Liver (tissue), 9 donors: ENCODE data around the gene SUB1. TPM values are rescaled to one million over a fixed set of nuclear protein-coding genes. Genes with fewer than 3 reads are reported as not detected.
"Not testable (repeated sequence)": the region's sequence is repeated elsewhere in the genome, so short reads cannot be mapped to it uniquely, and the experiment has no call there.

Source experiments
- DNase-seq: peaks from one replicate; pipeline ENCODE4 v3.0.0-alpha.2; 2017; ENCODE audit warnings: low spot score
- H3K27ac ChIP-seq, 2 donors: one replicate each; pipeline ENCODE4 v1.7.0; 2013; ENCODE audit warnings: inconsistent platforms in 2 of 2, low read length in 2 of 2, control low read depth in 1 of 2, low read depth in 1 of 2, mild to moderate bottlenecking in 1 of 2
- H3K27me3 ChIP-seq, 4 donors: one replicate each; pipeline versions ENCODE4 v1.6.1 to v1.7.0; 2013; ENCODE audit warnings: low read length in 3 of 4, inconsistent platforms in 1 of 4, mild to moderate bottlenecking in 1 of 4, moderate library complexity in 1 of 4; ENCODE audit not compliant: control insufficient read depth in 4 of 4, insufficient read depth in 4 of 4
- H3K36me3 ChIP-seq, 4 donors: one replicate each; pipeline versions ENCODE4 v1.6.1 to v1.7.0; 2013; ENCODE audit warnings: low read length in 3 of 4, mild to moderate bottlenecking in 3 of 4, low read depth in 1 of 4, moderate library complexity in 1 of 4; ENCODE audit not compliant: control insufficient read depth in 4 of 4, insufficient read depth in 3 of 4
- H3K4me1 ChIP-seq, 4 donors: one replicate each; pipeline versions ENCODE4 v1.6.1 to v1.7.0; 2013; ENCODE audit warnings: low read length in 3 of 4, mild to moderate bottlenecking in 3 of 4, moderate library complexity in 1 of 4; ENCODE audit not compliant: control insufficient read depth in 4 of 4, insufficient read depth in 4 of 4
- H3K4me3 ChIP-seq, 3 donors: one replicate each; pipeline versions ENCODE4 v1.6.1 to v1.7.0; 2013; ENCODE audit warnings: low read length in 3 of 3, control low read depth in 1 of 3, low read depth in 1 of 3, mild to moderate bottlenecking in 1 of 3
- H3K9ac ChIP-seq, 2 donors: one replicate each; pipeline ENCODE4 v1.7.0; 2013; ENCODE audit warnings: low read length in 2 of 2, mild to moderate bottlenecking in 2 of 2, moderate library complexity in 2 of 2, control low read depth in 1 of 2, low read depth in 1 of 2
- H3K9me3 ChIP-seq, 4 donors: one replicate each; pipeline versions ENCODE4 v1.6.1 to v1.7.0; 2013; ENCODE audit warnings: low read length in 3 of 4; ENCODE audit not compliant: control insufficient read depth in 4 of 4
- EGR1 ChIP-seq, 2 donors: IDR thresholded peaks; 2 replicates each; pipeline ENCODE4 v1.6.1; 2016 to 2018; ENCODE audit warnings: antibody characterized with exemption in 2 of 2, low read depth in 2 of 2
- FOXA2 ChIP-seq: IDR thresholded peaks from 2 replicates; pipeline ENCODE4 v1.6.1; 2016; ENCODE audit warnings: antibody characterized with exemption
- GABPA ChIP-seq, 2 donors: IDR thresholded peaks in 1 of 2; conservative IDR thresholded peaks in 1 of 2; 2 replicates each; pipeline ENCODE4 v1.6.1; 2016; ENCODE audit warnings: antibody characterized with exemption in 2 of 2, mild to moderate bottlenecking in 1 of 2, moderate library complexity in 1 of 2
- HNF4G ChIP-seq: IDR thresholded peaks from 2 replicates; pipeline ENCODE4 v1.6.1; 2016; ENCODE audit warnings: antibody characterized with exemption
- JUND ChIP-seq, 2 donors: IDR thresholded peaks; 2 replicates each; pipeline ENCODE4 v1.6.1; 2016; ENCODE audit warnings: antibody characterized with exemption in 2 of 2
- RAD21 ChIP-seq, 2 donors: IDR thresholded peaks; 2 replicates each; pipeline ENCODE4 v1.6.1; 2016; ENCODE audit warnings: antibody characterized with exemption in 2 of 2, mild to moderate bottlenecking in 2 of 2
- RXRA ChIP-seq, 2 donors: IDR thresholded peaks; 2 replicates each; pipeline ENCODE4 v1.6.1; 2017 to 2018; ENCODE audit warnings: antibody characterized with exemption in 2 of 2, mild to moderate bottlenecking in 1 of 2
- WGBS: extraction: QIAGEN DNeasy Blood & Tissue Kit; methylation state at CpG from one replicate; pipeline ENCODE4 v1.1.7; 2013; 5-methylcytosine and 5-hydroxymethylcytosine counted together
- polyA plus RNA-seq, 2 donors: library from polyadenylated mRNA; stranded (reverse) in 1 of 2; unstranded in 1 of 2; fragments of 200-250 nt in 1 of 2; fragments of >200 nt in 1 of 2; fragmentation: Nextera tagmentation in 1 of 2; extraction: Ambion mirVana in 1 of 2; gene quantifications; one replicate each; pipeline versions ENCODE4 v1.2.1 to v1.2.3, GENCODE V29; 2013 to 2015
- total RNA-seq, 2 donors: library from RNA; depleted of rRNA; stranded (reverse); fragments of >200 nt; gene quantifications; one replicate each; pipeline ENCODE4 v1.2.3, GENCODE V29; 2014
- TF ChIP-seq, protein P1 (sequence below): fragments of 150-350 bp; IDR thresholded peaks from 2 replicates; pipeline ENCODE4 v1.5.1; 2017; ENCODE audit warnings: improper control_type of control experiment, low read depth, low read length; ENCODE audit not compliant: missing input control
- TF ChIP-seq, protein P2 (sequence below): IDR thresholded peaks from 2 replicates; pipeline ENCODE4 v1.6.1; 2016; ENCODE audit warnings: antibody characterized with exemption
- TF ChIP-seq, protein P3 (sequence below): IDR thresholded peaks from 2 replicates; pipeline ENCODE4 v1.6.1; 2016; ENCODE audit warnings: antibody characterized with exemption
- donor health status: healthy.
- donor health status: healthy.
- donor health status: healthy.
- donor health status: healthy.
- donor health status: healthy.

Gene SUB1
- total and polyA plus RNA-seq, 4 donors = 51.8 to 238 (median 60.3) TPM

DNA sequence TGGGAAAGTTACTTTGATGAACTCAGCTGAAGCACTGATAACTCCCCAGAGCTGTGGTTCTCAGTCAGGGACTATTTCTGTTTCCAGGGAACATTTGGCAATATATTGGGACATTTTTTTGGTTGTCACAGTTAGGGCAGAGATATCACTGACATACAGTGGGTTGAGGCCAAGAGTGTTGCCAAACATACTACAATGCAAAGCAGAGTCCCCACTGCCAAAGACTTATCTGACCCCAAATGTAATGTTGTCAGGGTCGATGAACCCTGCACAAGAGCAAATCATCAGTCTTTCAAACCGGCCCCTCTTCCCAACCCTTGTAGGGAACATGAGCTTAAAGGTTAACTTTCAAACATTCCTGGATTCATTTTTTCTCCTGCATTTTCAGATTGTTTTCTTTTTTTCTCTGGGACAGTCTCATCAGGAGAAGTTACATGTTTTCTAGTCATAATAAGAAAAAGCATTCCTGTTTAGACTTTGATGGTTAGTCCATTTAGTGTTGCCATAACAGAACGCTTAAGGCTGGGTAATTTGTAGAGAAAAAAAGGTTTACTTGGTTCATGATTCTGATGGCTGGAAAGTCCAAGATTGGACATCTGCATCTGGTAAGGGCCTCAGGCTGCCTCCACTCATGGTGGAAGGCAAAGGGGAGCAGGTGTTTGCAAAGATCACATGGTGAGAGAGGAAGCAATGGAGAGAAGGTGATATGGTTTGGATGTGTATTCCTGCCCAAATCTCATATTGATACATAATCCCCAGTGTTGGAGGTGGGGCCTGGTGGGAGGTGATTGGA lies 18.8 kb upstream of the SUB1 start (continued):
- TF ChIP-seq, protein P1, sequence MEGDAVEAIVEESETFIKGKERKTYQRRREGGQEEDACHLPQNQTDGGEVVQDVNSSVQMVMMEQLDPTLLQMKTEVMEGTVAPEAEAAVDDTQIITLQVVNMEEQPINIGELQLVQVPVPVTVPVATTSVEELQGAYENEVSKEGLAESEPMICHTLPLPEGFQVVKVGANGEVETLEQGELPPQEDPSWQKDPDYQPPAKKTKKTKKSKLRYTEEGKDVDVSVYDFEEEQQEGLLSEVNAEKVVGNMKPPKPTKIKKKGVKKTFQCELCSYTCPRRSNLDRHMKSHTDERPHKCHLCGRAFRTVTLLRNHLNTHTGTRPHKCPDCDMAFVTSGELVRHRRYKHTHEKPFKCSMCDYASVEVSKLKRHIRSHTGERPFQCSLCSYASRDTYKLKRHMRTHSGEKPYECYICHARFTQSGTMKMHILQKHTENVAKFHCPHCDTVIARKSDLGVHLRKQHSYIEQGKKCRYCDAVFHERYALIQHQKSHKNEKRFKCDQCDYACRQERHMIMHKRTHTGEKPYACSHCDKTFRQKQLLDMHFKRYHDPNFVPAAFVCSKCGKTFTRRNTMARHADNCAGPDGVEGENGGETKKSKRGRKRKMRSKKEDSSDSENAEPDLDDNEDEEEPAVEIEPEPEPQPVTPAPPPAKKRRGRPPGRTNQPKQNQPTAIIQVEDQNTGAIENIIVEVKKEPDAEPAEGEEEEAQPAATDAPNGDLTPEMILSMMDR = no peak
- TF ChIP-seq RXRA (IDR thresholded peaks at IDR 0.05) = peak; percentile 98 to 99
- TF ChIP-seq FOXA2 = peak; percentile 62
- TF ChIP-seq RAD21 (IDR thresholded peaks at IDR 0.05) = peak; percentile 41 to 53
- peak; percentile 62 for TF ChIP-seq HNF4G
- peak in 1 of 2 donors; percentile 71 for TF ChIP-seq JUND (IDR thresholded peaks at IDR 0.05)

DNA sequence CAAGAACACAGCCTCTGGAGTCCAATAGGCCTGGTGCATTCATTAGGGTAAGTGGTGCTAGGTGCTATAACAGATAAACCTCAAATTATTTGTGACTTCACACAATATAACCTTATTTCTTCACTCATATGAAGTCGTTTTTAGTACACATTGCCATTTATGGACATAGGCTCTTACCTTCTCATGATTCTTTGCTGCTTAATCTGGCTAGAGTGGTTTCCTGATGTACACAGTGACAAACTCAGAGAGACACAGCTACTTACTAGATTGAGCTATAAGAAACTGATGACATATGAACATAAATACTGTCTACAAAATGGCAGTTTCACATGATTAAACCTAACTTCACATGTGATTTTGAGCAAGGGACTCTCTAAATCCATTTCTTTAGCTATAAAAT lies 14.2 kb upstream of the SUB1 start:
- no peak overlapping the region for H3K4me3 ChIP-seq
- no peaks in the 10 kb centered on the region for H3K36me3 ChIP-seq
- H3K9ac ChIP-seq = no peak overlapping the region
- H3K27ac ChIP-seq = no peak overlapping the region
- no peak for DNase-seq
- no peak for TF ChIP-seq GABPA (IDR thresholded peaks at IDR 0.05 in 1 of 2, conservative IDR thresholded peaks at IDR 0.05 in 1 of 2)
- TF ChIP-seq HNF4G = no peak
- TF ChIP-seq JUND (IDR thresholded peaks at IDR 0.05) = no peak
- TF ChIP-seq, protein P2, sequence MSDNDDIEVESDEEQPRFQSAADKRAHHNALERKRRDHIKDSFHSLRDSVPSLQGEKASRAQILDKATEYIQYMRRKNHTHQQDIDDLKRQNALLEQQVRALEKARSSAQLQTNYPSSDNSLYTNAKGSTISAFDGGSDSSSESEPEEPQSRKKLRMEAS = no peak
- no peak for TF ChIP-seq EGR1 (IDR thresholded peaks at IDR 0.05; ENCODE audit: low read depth in 2 of 2)
- TF ChIP-seq, protein P3, sequence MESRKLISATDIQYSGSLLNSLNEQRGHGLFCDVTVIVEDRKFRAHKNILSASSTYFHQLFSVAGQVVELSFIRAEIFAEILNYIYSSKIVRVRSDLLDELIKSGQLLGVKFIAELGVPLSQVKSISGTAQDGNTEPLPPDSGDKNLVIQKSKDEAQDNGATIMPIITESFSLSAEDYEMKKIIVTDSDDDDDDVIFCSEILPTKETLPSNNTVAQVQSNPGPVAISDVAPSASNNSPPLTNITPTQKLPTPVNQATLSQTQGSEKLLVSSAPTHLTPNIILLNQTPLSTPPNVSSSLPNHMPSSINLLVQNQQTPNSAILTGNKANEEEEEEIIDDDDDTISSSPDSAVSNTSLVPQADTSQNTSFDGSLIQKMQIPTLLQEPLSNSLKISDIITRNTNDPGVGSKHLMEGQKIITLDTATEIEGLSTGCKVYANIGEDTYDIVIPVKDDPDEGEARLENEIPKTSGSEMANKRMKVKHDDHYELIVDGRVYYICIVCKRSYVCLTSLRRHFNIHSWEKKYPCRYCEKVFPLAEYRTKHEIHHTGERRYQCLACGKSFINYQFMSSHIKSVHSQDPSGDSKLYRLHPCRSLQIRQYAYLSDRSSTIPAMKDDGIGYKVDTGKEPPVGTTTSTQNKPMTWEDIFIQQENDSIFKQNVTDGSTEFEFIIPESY = no peak
- no peaks in the 10 kb centered on the region for H3K27me3 ChIP-seq
- H3K4me1 ChIP-seq = peaks cover 3 to 17% (median 9%) of the 10 kb centered on the region in 4 donors
- 85% methylated on average over 1 of the region's 1 CpG for WGBS
- peaks cover 0 to 3% (median 0%) of the 10 kb centered on the region in 4 donors for H3K9me3 ChIP-seq

DNA sequence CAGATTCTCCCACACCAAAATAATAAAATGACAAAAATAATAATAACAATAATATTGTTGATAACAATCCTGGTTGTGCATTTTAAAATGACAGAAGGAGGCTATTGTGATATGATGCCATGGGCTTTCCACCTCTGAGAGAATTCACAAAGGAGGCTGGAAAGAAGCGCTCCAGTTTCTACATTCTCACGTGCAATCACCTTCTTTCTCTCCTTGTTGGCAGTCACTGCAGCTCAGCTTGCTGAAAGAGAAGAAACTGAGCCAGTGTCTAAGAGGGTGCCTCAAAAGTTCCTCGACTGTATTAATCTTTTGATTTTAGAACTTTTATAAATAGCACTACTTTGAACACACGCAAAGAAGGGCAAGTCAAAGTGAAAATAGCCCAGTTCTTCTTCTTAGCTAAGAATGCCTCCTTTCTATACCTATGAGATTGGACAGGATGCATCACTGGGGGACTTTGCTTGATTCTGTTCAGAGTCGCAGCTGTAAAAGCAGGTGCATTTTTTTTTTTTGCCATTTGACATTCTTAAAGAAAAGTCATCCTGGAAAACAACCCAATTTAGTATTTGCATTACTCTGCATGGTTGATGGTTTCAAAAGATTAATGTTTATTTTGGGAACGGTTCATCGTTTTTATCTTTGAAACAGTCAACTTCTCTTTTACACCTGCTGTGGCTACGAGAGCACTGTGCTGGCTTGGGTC lies 12.4 kb upstream of the SUB1 start:
- Histone ChIP-seq H3K9ac (no peak overlapping the region), H3K4me3 (no peak overlapping the region), H3K27ac (no peak overlapping the region), H3K36me3 (no peaks in the 10 kb centered on the region), H3K4me1 (peaks cover 0 to 10% (median 9%) of the 10 kb centered on the region in 4 donors), H3K9me3 (no peaks in the 10 kb centered on the region), H3K27me3 (no peaks in the 10 kb centered on the region)
- DNase-seq = no peak
- WGBS = 59% methylated on average over 8 of the region's 8 CpGs
- TF ChIP-seq RXRA (IDR thresholded peaks at IDR 0.05) (peak in 1 of 2 donors; percentile 39), GABPA (IDR thresholded peaks at IDR 0.05 in 1 of 2, conservative IDR thresholded peaks at IDR 0.05 in 1 of 2) (no peak)

DNA sequence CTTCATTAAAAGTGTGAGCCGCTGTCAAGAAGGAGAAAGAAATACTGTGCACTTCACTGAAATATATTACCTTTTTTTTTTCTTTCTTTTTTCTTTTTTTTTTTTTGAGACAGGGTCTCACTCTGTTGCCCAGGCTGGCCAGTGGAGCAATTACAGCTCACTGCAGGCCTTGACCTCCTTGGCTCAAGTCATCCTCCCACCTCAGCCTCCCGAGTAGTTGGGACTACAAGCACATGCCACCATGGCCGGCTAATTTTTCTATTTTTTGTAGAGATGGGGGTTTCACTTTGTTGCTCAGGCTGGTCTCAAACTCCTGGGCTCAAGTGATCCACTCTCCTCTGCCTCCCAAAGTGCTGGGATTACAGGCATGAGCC lies 11.9 kb upstream of the SUB1 start:
- peaks cover 0 to 10% (median 9%) of the 10 kb centered on the region in 4 donors for H3K4me1 ChIP-seq
- H3K27me3 ChIP-seq, H3K9me3 ChIP-seq, DNase-seq, H3K36me3 ChIP-seq, H3K9ac ChIP-seq, H3K4me3 ChIP-seq, H3K27ac ChIP-seq: not testable (repeated sequence)
- WGBS = 68% methylated on average over 3 of the region's 3 CpGs
